MV-4-11 (cell line): ENCODE measurements around the gene GALNTL6.
"Not testable (repeated sequence)": the region's sequence is repeated elsewhere in the genome, so short reads cannot be mapped to it uniquely, and the experiment has no call there.

Source experiments
- DNase-seq: peaks from one replicate; lab custom pipeline; 2025; lab: John Stamatoyannopoulos, UW

The GALNTL6 gene

DNA sequence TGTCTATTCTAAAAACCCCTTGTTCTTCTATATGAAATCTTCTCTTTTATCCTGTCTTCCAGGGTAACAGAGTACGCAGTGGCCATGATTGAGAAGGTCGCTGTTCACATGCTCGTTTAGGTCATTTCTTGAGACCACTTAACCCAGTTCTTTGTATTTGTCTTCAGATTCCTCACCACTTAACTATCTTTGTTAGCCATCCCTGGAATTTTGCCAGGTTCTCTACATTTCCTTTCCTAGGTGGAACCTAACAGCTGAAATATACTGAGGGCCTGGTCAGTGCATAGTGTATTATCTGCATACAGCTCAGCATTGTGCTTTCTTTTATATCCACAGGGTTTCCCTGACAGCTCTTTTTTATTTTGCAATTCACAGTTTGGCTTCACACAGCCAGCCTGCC lies 1206.5 kb downstream of the GALNTL6 start:
- no peak for DNase-seq

DNA sequence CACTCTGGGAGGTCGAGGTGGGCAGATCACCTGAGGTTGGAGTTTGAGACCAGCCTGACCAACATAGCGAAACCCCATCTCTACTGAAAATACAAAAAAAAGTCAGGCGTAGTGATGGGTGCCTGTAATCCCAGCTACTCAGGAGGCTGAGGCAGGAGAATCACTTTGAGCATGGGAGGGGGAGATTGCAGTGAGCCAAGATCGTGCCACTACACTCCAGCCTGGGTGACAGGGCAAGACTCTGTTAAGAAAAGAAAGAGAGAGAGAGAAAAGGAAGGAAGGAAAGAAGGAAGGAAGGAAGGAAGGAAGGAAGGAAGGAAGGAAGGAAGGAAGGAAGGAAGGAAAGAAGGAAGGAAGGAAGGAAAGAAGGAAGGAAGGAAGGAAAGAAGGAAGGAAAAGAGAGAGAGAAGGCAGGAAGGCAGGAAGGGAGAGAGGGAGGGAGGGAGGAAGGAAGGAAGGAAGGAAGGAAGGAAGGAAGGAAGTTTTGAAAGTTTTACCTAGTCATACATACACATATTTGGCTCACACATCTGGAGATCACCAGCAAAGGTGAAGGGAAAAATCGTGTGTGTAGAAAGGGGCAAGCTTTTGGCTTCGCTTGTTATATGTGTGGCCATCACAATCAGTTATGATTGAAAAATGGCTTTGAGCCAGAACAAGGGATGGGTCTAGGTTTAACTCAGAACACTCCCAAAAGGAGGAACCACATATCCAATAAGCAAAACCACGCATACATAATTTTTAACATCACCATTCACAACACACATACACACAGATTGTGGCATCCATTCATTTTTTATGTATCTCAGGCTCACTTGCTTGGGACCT lies 1208.8 kb downstream of the GALNTL6 start:
- peak; percentile 27 for DNase-seq

DNA sequence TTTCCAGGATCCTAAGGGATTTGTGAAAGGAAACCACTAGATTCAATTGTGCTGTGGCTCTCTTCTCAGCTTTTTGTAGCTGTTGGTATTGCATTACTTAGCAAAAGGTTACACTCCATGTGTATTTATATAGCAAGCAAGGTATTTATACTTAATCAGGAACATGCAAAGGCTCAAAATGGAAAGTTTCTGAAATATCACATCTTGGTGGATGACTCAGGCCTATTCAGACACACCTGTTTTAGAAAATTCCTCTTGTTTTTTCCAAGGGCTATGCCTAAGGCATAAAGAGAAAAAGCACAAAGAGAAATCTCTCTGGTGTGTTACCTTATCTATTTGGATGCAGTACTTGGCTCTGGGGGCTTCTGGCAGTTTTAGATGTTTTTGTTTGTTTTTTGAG lies 1211.0 kb downstream of the GALNTL6 start:
- no peak for DNase-seq

DNA sequence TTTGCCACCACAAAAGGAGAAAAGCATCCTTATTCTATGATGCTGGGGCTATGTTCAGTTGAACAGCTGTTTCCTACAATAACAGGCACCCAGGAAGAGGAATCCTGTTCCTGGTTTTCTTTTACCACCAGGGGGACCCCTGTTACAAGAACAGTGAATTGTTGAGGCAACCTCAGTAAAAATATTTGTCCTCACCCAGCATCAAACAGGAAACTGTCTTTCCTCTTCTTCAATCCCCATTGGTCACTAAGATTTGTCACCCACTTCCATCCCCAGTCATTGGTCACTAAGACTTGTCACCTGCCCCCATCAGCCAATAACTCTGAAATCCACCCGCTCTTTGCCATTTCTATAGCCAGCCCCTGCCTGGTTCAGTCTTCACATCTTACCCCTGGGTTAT lies 1211.9 kb downstream of the GALNTL6 start:
- DNase-seq: peak; percentile 94

DNA sequence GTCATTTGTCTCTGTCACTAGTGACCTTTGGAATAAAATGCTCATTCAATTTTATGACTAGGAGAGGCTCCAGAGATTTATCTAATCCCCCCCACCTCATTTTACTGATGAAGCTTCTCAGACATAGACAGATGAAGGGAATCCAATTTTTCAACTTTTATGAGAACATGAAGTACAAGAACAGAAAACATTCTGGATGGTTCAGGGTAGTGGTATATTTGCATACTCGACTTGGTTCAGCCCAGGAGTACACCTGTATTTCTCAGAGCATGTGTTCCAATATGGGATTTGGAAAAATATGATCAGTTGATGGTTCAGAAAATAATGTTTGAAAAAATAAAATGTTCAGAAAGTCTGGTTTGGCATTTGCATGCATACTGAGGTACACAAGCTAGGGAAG lies 1224.0 kb downstream of the GALNTL6 start:
- no peak for DNase-seq

DNA sequence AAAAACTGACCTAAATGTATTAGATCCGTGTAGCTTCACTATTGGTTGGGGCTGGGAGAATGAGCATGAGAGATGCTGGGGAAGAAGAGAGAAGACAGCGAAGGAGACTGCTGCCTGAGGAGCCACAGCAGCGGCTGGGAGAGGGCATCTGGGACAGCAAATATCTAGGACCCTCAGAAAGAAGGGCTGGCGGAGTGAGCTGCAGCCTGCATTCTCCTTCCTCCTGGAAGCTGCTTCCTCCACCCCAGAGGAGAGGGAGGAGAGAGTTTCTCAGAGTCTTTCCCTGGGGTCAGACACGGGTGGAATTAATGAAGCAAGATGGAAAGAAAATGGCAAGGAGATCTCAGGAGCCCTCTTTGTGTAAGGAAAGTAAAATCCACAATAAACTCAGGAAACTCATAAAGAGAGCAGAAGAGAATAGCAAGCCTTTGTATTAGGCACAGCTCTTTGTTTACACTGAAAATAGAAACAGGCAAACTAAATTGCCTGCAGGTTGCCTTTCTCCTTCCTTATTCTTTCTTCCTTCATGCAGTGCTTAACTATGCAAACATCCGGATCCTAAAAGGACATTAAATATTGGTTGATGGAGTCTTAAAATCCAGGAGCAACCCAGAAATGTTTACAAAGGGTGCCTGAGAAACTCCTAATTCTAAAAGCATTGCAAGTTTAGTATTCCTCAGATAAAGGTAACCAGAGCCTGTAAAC lies 1225.1 kb downstream of the GALNTL6 start:
- no peak for DNase-seq

DNA sequence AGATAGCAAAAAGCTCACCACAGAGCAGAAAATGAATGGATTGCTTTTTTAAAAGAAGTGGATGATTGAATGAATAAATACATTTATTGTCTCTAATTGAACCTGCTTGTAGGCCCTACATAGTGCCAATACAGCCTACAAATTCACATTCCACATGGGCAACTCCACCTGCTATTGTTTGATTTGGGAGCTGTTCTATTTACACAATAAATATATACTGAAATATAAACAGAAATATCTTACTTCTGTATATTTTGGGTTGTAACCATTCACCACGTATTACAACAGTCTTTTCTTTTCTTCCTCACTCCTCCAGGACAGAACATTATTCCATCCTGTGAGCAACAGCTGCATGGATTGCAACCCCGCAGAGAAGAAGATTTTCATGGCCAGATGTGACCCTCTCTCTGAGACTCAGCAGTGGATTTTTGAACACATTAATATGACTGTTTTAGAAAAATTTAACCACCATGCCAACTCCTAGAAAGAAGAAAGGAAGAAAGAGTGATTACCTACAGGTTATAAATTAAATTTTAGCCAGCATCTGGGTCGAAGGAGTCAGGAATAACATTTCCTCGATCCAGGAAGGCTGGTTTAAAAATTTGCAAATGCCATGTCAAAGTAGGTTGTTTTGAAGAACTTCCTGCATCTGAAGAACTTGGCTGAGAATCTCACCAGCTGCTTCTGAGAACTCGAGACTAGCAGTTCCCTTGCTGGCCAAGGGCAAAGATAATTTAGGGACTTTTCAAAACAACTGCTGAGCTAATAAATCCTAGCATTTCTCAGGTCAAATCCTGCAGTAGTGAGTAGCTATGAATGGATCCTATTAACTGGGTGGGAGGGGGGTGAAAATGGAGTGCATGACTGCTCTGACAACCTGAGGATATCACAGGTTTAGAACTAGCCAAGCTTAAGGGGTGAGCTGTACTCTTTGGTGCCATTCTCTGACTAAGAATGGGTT lies 1226.7 kb downstream of the GALNTL6 start:
- no peak for DNase-seq

DNA sequence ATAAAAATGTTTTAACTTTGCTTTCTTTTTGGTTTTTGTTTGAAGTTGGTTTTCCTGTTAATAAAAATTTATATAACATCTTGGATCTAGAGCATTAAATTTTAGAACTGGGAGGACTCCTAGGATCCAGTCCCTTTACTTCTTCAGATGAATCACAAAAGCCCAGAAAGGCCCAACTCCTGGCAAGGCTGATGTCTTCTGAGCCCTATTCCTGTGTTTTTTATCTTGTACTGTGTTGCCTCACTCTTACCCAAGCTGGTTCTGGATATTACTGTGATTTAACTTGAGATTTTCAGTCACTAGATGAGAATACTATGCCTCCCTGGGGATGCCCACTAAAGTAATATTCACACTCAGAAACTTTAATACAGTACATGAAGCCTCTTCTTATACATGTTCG lies 1228.3 kb downstream of the GALNTL6 start:
- DNase-seq: no peak

DNA sequence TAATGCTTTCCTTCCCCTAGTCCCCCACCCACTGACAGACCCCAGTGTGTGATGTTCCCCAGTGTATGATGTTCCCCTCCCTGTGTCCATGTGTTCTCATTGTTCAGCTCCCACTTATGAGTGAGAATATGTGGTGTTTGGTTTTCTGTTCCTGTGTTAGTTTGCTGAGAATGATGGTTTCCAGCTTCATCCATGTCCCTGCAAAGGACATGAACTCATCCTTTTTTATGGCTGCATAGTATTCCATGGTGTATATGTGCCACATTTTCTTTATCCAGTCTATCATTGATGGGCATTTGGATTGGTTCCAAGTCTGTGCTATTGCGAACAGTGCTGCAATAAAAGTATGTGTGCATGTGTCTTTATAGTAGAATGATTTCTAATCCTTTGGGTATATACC lies 1228.9 kb downstream of the GALNTL6 start:
- DNase-seq: not testable (repeated sequence)

DNA sequence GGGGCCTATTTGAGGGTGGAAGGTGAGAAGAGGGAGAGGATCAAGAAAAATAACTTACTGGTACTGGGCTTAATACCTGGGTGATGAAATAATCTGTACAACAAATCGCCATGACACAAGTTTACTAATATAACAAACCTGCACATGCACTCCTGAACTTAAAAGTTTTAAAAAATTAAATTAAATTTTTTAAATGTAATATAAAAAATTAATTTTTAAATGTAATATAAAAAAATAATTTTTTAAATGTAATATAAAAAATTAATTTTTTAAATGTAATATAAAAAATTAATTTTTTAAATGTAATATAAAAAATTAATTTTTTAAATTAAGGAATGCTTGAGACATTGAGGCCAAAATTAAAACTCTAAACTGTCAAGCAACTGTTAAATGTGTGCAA lies 1231.1 kb downstream of the GALNTL6 start:
- no peak for DNase-seq

DNA sequence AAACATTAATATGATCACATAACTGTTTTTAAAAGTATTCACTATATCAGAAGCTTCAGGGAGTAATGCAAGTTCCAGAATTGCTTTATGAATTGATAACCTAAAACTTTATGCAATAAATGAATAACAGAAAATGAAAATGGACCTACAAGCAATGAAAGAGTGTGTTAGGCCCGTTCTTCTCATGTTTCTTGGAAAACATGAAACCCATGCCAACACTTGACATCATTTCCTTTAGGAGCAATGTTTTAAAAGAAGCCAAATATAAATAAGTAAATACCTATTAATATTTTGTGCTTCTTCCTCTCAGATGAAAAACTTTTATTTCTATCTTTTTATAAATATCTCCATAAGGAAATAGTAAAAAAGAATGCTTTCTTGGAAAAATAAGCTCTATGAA lies 1232.4 kb downstream of the GALNTL6 start:
- DNase-seq: no peak

DNA sequence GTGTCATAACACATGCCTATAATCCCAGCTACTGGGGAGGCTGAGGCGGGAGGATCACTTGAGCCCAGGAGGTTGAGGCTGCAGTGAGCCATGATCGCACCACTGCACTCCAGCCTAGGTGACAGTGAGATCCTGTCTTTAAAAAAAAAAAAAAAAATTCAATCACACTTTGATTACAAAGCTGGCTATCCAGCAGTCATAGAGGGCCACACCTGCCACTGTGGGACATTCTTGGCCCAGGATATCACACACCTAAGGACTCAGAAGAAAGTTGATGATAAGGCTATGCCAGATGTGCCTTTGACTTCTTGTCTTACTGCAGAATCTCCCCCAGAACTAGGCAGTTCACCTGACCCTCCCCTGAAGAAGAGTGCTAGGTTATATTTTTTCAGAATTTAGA lies 1232.9 kb downstream of the GALNTL6 start:
- no peak for DNase-seq

DNA sequence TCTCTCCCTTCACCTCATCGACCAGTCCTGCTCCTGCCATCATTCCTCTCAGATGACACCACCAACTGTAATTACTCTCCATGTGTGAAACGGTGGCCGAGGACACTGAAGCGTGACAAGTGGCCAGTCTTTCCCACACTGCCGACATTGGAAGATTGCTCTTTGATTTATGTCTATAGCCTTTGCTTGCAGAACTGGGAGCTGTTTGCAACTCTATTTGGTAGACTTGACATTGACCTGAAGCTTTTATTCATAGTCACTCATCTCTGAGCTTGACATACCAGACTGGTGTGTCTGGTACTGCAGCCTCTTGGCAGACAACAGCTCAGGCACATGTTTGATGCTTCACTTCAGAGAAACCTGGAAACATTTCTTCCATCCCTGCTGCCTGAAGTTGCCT lies 1233.6 kb downstream of the GALNTL6 start:
- DNase-seq: no peak

DNA sequence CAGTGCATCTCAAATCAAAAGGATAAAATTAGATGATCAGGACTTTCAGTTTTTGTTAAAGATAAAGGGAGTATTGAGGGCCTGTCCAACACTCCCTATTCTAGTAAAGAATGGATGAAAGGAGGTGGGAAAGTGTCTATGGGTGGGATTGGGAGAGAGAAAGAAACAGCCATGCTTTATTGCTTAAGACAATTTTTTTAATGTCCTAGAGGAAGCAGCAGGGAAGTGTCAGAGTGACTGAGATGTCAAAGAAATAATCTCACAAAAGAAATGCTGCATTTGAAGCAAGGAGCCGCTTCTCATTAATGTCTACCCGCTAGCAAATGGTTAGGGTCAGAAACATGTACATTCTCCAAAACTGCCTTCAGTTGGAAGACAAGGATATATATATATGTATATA lies 1238.0 kb downstream of the GALNTL6 start:
- DNase-seq: no peak

DNA sequence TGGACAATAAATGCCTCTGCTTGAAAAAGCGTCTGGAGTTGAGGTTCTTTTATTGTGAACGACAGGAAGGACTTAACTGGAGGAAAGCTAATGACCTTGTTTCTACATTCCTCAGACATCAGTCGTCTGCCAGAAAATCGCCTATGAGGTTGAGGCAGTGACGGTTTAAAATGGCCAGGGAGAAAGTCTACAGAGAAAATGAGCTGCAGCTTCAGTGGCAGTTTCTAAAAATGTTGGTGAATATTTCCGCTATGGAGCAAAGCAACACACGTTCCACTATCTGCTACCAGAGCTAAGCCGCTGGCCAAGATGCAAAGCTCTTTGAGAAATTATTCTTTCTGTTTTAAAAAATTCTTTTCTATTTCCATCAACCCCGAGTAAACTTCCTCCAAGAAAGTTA lies 1238.5 kb downstream of the GALNTL6 start:
- DNase-seq: no peak

DNA sequence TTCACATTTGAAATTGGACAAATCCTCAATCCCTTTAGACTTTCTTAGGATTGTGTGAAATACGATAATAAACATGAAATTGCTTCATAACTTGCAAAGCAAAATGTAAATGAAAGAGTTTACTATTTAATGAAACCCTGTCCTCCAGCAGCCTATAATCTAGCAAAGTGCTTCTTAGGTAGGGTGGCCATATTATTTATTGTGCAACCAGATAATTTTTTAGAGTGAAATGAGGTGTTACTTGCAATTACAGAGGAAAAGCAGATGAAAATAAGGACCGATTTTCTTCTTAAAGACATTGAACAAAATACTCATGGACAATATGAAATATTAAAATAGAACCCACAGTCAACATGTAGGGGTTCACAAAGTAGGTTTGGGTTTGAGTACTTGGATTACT lies 1239.2 kb downstream of the GALNTL6 start:
- DNase-seq: no peak

DNA sequence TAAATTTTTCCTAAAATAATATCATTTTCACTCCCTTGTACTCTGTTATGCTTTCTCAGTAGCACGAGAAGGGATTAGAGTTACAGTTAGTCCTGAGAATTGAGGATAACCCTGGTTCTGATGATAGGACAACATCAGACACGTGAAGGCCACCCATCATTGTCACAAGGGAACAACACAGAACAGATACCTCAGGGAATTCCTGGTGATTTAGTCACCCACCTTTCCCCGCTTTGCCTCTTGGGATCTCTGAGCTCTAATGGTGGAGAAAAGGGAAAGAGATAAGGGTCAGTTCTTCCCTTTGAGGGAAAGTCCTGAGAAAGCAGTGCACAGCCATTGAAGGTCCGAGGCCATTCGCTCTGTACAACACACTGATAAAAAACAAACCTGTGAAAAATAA lies 1243.1 kb downstream of the GALNTL6 start:
- no peak for DNase-seq

DNA sequence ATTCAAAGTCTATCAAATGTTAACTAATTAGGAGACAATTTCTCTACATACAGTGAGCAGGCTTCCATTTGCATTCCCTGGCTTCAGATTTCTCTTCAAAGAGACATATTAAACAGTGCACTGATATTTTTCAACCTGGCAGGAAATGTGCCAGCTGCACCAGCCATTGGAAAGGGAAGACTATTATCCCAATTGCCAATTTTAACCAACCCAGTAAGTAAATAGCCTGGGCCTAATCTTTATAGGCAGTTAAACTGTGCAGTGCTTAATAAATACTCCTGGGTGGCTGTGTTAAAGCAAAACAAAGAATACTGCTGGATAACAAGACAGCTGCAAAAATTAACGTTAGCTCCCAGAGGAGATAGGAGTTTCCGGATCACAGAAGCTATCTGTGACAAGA lies 1243.5 kb downstream of the GALNTL6 start:
- no peak for DNase-seq

DNA sequence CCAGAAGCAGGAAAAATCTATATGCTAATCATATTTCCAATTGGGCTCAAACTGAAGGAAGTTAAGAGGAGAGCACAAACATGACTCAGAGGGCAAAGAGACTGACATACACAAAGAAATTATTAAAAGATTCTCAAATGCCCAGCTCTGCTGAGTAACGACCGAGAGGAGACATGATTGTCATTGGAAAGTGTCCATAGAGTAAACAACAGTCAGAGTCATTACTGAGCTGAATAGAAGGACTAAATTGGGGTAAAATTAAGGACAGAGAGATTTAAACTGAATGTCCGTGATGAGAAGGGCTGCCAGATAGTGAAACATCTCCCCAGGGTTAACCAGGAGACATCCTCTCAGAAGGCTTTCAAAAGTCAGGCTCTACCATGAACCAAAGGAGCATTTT lies 1244.2 kb downstream of the GALNTL6 start:
- DNase-seq: no peak

DNA sequence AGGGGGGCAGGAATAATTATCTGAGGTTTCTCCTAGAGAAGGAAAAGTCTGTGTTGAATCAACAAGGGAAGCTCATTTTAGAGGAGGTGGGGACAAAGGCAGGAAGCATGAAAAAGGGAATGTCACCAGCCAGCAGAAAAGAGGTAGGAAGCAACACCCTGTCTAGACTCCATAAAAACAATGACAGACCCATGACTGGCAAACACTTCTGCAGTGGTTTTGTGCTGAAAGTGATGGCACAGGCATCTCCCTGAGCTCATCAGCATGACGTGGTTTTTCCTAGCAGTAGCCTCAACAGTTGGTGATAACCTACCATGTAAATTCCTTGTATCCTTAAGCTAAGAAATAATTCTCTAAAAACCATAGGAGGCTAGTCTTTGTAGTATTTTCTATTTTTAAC lies 1244.7 kb downstream of the GALNTL6 start:
- no peak for DNase-seq

DNA sequence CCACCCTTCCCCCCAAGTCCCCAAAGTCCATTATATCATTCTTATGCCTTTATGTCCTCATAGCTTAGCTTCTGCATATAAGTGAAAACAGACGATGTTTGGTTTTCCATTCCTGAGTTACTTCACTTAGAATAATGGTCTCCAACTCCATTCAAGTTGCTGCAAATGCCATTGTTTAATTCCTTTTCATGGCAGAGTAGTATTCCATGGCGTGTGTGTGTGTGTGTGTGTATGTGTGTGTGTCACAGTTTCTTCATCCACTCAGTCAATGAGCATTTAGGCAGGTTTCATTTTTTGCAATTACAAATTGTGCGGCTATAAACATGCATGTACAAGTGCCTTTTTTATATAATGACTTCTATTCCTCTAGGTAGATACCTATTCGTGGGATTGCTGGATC lies 1248.0 kb downstream of the GALNTL6 start:
- no peak for DNase-seq

DNA sequence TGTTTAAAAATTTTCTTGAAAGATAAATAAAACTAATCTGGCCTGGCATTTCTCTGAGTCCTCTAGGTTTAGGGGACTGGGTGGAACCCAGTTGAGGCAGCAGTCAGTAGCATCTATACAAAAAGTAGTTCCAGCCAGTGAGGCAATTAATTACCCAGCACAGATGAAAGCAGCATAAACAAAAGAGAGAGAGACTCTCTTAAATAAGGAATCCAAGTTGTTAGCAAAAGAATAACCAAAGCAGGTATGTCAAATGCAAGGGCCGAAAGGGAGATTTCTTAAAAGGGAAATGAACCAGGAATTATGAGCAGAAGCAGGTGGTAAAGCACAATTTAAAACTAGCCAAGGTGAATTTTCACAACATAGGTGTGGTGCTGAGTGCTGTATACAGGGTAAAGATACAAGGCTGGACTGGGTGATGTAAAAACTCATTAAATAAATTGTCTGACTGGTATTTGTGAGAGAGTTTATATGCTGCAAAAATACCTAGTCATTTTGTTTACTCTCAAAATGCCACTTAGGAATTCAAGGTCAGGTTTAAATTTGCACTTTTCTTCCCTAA lies 1260.8 kb downstream of the GALNTL6 start:
- no peak for DNase-seq
